HG02852 (cell line): ENCODE data around the gene PLCG1.

Experiments
- ATAC-seq: cut with Tn5 transposase; IDR thresholded peaks from one replicate; pipeline ENCODE4 v1.9.1; 2021; ENCODE audit warnings: mild to moderate bottlenecking, moderate library complexity; ENCODE audit not compliant: unreplicated experiment

Gene PLCG1

GRCh38 chr20:41202426-41202825 is 65.1 kb downstream of the PLCG1 start:
- ATAC-seq, result no peak

- ATAC-seq, result no peak
These were observed 66.3 kb downstream of the PLCG1 start for GRCh38 chr20:41203660-41204059.

- no peak for ATAC-seq
These were observed 67.2 kb downstream of the PLCG1 start for GRCh38 chr20:41204304-41205265.

GRCh38 chr20:41205313-41205712 is 68.0 kb downstream of the PLCG1 start:
- ATAC-seq, result no peak

- ATAC-seq, result no peak
These were observed 75.9 kb downstream of the PLCG1 start for GRCh38 chr20:41213150-41213820.

GRCh38 chr20:41214202-41214601 is 76.9 kb downstream of the PLCG1 start:
- no peak for ATAC-seq

GRCh38 chr20:41214666-41215065 is 77.3 kb downstream of the PLCG1 start:
- ATAC-seq, result no peak

GRCh38 chr20:41217422-41217821 is 80.1 kb downstream of the PLCG1 start:
- no peak for ATAC-seq

- ATAC-seq, result no peak
These were observed 81.1 kb downstream of the PLCG1 start for GRCh38 chr20:41218466-41218865.

GRCh38 chr20:41219824-41220223 is 82.5 kb downstream of the PLCG1 start:
- ATAC-seq, result no peak

- ATAC-seq, result no peak
These were observed 84.4 kb downstream of the PLCG1 start for GRCh38 chr20:41221614-41222218.

GRCh38 chr20:41222296-41222695 is 85.0 kb downstream of the PLCG1 start:
- no peak for ATAC-seq

GRCh38 chr20:41222703-41223102 is 85.4 kb downstream of the PLCG1 start:
- no peak for ATAC-seq

GRCh38 chr20:41223112-41223511 is 85.8 kb downstream of the PLCG1 start:
- ATAC-seq, result no peak

- no peak for ATAC-seq
These were observed 86.9 kb downstream of the PLCG1 start for GRCh38 chr20:41224281-41224680.

- no peak for ATAC-seq
These were observed 87.7 kb downstream of the PLCG1 start for GRCh38 chr20:41225091-41225490.

GRCh38 chr20:41226426-41226825 is 89.1 kb downstream of the PLCG1 start:
- no peak for ATAC-seq
